Liver (tissue), 3 donors: ENCODE results near the gene ABHD12.
"Not testable (repeated sequence)": the region's sequence is repeated elsewhere in the genome, so short reads cannot be mapped to it uniquely, and the experiment has no call there.

Source experiments
- GABPA ChIP-seq, 2 donors: IDR thresholded peaks in 1 of 2; conservative IDR thresholded peaks in 1 of 2; 2 replicates each; pipeline ENCODE4 v1.6.1; 2016; ENCODE audit warnings: antibody characterized with exemption in 2 of 2, mild to moderate bottlenecking in 1 of 2, moderate library complexity in 1 of 2
- JUND ChIP-seq, 2 donors: IDR thresholded peaks; 2 replicates each; pipeline ENCODE4 v1.6.1; 2016; ENCODE audit warnings: antibody characterized with exemption in 2 of 2
- RAD21 ChIP-seq, 2 donors: IDR thresholded peaks; 2 replicates each; pipeline ENCODE4 v1.6.1; 2016; ENCODE audit warnings: antibody characterized with exemption in 2 of 2, mild to moderate bottlenecking in 2 of 2
- YY1 ChIP-seq: IDR thresholded peaks from 2 replicates; pipeline ENCODE4 v1.6.1; 2016; ENCODE audit warnings: antibody characterized with exemption, mild to moderate bottlenecking
- TF ChIP-seq, protein P1 (sequence below): fragments of 150-350 bp; IDR thresholded peaks from 2 replicates; pipeline ENCODE4 v1.5.1; 2017; ENCODE audit warnings: improper control_type of control experiment, low read depth, low read length; ENCODE audit not compliant: missing input control
- donor health status: healthy.
- donor health status: healthy.

DNA sequence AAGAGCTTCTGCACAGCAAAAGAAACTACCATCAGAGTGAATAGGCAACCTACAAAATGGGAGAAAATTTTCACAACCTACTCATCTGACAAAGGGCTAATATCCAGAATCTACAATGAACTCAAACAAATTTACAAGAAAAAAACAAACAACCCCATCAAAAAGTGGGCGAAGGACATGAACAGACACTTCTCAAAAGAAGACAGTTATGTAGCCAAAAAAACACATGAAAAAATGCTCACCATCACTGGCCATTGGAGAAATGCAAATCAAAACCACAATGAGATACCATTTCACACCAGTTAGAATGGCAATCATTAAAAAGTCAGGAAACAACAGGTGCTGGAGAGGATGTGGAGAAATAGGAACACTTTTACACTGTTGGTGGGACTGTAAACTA lies 55.7 kb downstream of the ABHD12 start:
- TF ChIP-seq, protein P1, sequence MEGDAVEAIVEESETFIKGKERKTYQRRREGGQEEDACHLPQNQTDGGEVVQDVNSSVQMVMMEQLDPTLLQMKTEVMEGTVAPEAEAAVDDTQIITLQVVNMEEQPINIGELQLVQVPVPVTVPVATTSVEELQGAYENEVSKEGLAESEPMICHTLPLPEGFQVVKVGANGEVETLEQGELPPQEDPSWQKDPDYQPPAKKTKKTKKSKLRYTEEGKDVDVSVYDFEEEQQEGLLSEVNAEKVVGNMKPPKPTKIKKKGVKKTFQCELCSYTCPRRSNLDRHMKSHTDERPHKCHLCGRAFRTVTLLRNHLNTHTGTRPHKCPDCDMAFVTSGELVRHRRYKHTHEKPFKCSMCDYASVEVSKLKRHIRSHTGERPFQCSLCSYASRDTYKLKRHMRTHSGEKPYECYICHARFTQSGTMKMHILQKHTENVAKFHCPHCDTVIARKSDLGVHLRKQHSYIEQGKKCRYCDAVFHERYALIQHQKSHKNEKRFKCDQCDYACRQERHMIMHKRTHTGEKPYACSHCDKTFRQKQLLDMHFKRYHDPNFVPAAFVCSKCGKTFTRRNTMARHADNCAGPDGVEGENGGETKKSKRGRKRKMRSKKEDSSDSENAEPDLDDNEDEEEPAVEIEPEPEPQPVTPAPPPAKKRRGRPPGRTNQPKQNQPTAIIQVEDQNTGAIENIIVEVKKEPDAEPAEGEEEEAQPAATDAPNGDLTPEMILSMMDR, result not testable (repeated sequence)
- not testable (repeated sequence) for TF ChIP-seq YY1; JUND (IDR thresholded peaks at IDR 0.05); RAD21 (IDR thresholded peaks at IDR 0.05); GABPA (IDR thresholded peaks at IDR 0.05 in 1 of 2, conservative IDR thresholded peaks at IDR 0.05 in 1 of 2)
